ENCODE results near the gene VAC14. TPM values are rescaled to one million over a fixed set of nuclear protein-coding genes. Genes with fewer than 3 reads are reported as not detected.

VAC14 gene
- total RNA-seq, 4 donors from 2014 or later = 25.7 to 49.5 (median 40.4) TPM

GRCh38 chr16:70790815-70791214 lies 10.1 kb downstream of the VAC14 start:
- Histone ChIP-seq H3K36me3 (peaks cover 0 to 28% (median 0%) of the 10 kb centered on the region in 3 donors), H3K27ac (no peak overlapping the region), H3K27me3 (no peaks in the 10 kb centered on the region), H3K9me3 (no peaks in the 10 kb centered on the region), H3K4me1 (peaks cover 0 to 17% (median 0%) of the 10 kb centered on the region in 4 donors), H3K4me3 (no peak overlapping the region)
- TF ChIP-seq CTCF (IDR thresholded peaks at IDR 0.05) (no peak), POLR2A (IDR thresholded peaks at IDR 0.05) (no peak), EP300 (IDR thresholded peaks at IDR 0.05) (no peak)
- no peak for DNase-seq (ENCODE audit: low spot score in 2 of 2)
- 74 to 82% methylated on average over 8 of the region's 8 CpGs for WGBS, 2 donors

GRCh38 chr16:70789595-70790447 lies 11.1 kb downstream of the VAC14 start:
- H3K27ac ChIP-seq = no peak overlapping the region
- H3K27me3 ChIP-seq = no peaks in the 10 kb centered on the region
- H3K36me3 ChIP-seq = peaks cover 0 to 38% (median 0%) of the 10 kb centered on the region in 3 donors
- H3K4me1 ChIP-seq = peaks cover 0 to 17% (median 0%) of the 10 kb centered on the region in 4 donors
- no peak overlapping the region for H3K4me3 ChIP-seq
- TF ChIP-seq EP300 (IDR thresholded peaks at IDR 0.05) (no peak), CTCF (IDR thresholded peaks at IDR 0.05) (no peak), POLR2A (IDR thresholded peaks at IDR 0.05) (no peak)
- no peak for DNase-seq (ENCODE audit: low spot score in 2 of 2)
- 73 to 79% methylated on average over 16 of the region's 16 CpGs for WGBS, 2 donors
- H3K9me3 ChIP-seq = no peaks in the 10 kb centered on the region

GRCh38 chr16:70788668-70789594 lies 12.0 kb downstream of the VAC14 start:
- no peaks in the 10 kb centered on the region for H3K27me3 ChIP-seq
- WGBS, 2 donors = 61% methylated on average over 18 of the region's 18 CpGs
- H3K36me3 ChIP-seq = peaks cover 0 to 46% (median 1%) of the 10 kb centered on the region in 3 donors
- peak; percentile 83 to 93 for DNase-seq (ENCODE audit: low spot score in 2 of 2)
- no peak overlapping the region for H3K4me3 ChIP-seq
- no peak for TF ChIP-seq POLR2A (IDR thresholded peaks at IDR 0.05)
- peaks cover 0 to 17% (median 0%) of the 10 kb centered on the region in 4 donors for H3K4me1 ChIP-seq
- H3K27ac ChIP-seq = peak overlapping the region in 1 of 4 donors; percentile 29
- H3K9me3 ChIP-seq = no peaks in the 10 kb centered on the region

GRCh38 chr16:70786020-70786755 lies 14.8 kb downstream of the VAC14 start:
- Histone ChIP-seq H3K4me3 (no peak overlapping the region), H3K4me1 (peaks cover 0 to 17% (median 0%) of the 10 kb centered on the region in 4 donors), H3K36me3 (peaks cover 0 to 74% (median 28%) of the 10 kb centered on the region in 3 donors), H3K27ac (no peak overlapping the region), H3K27me3 (no peaks in the 10 kb centered on the region), H3K9me3 (no peaks in the 10 kb centered on the region)
- no peak for DNase-seq (ENCODE audit: low spot score in 2 of 2)
- WGBS, 2 donors = 91 to 96% methylated on average over 17 to 19 of the region's 19 CpGs
- no peak for TF ChIP-seq EP300 (IDR thresholded peaks at IDR 0.05)
- TF ChIP-seq POLR2A (IDR thresholded peaks at IDR 0.05) = no peak
- TF ChIP-seq CTCF (IDR thresholded peaks at IDR 0.05) = no peak
